ENCODE measurements around the gene PTPMT1.

PTPMT1 gene

DNA sequence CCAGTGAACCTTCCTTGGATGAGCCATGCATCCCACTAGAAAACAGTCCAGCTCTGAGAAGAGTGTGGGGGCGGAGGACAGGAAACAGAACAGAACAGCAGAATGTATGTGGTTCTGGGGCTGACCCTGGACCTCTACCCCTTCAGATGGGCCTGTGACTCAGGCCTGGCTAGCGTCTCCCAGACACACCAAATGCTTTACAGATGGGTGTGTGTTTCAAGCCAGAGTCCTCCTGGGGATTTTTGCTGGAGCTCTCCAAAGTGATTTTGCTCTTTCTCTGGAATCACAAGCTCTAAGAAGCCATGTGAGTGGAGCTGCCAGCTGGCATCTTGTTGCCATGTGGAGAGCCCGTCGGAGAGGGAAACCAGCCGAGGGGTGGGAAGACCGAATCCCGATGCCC is 42.0 kb downstream of the PTPMT1 start:
- no peak for DNase-seq (ENCODE audit: low read depth in 2 of 2)

DNA sequence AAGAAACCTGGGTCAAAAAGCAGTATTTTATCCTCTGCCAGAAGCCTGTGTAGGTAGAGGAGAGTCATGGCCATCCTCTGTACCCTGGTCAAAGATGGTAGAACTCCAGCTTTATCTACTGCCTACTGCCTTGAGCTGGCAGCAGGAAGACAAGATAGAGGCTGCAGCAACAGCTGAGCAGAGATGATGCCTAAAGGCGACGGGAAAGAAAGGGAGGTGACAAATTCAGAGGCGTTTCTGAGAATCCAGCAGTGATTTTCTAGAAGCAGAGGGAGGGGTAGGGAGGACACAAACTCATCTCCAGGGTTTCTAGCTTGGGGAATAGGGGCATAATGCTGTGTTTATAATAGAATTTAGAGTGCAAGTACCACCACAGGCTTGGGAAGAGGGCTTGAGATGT is 44.3 kb downstream of the PTPMT1 start:
- no peak for DNase-seq (ENCODE audit: low read depth in 2 of 2)

DNA sequence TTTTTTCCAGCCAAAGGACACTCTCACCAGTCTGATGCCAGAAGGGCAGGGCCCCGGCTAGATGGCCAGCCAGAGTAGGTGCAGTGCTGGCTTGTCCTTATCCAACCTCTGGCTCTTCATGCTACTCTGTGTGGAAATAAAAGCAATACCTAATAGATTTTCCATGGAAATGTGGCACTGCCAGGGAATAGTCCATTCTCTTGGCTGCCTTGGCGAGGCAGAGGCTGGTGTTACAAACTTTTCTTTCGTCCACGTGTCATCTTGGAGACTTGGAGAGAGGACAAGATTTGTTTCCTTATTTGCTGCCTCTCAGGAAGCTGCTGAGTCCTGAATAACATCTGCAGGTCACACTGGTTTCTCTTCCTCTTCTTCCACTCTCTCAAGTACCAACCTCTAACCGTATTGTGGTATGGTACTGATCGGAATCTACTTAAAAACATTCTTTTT is 46.0 kb downstream of the PTPMT1 start:
- DNase-seq (ENCODE audit: low read depth in 2 of 2): no peak

DNA sequence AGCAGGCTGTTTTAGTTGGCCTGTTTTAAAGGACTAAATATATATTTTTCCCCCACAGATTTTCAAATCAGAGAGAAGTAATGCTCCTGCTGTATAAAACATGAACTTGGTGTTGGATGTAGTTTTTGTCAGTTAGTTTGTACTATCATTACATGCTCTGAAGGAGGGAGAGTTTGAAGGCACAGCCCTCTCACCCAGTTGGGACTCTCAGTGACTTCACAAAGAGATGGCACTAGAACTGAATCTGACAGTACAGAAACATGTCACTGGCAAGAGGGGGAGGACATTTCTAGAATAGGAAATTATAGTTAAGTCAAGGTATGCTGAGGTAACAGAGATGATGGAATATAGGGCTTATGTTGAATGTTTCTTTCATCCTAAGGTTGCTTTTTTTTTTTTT is 49.9 kb downstream of the PTPMT1 start:
- DNase-seq (ENCODE audit: low read depth in 2 of 2): no peak

DNA sequence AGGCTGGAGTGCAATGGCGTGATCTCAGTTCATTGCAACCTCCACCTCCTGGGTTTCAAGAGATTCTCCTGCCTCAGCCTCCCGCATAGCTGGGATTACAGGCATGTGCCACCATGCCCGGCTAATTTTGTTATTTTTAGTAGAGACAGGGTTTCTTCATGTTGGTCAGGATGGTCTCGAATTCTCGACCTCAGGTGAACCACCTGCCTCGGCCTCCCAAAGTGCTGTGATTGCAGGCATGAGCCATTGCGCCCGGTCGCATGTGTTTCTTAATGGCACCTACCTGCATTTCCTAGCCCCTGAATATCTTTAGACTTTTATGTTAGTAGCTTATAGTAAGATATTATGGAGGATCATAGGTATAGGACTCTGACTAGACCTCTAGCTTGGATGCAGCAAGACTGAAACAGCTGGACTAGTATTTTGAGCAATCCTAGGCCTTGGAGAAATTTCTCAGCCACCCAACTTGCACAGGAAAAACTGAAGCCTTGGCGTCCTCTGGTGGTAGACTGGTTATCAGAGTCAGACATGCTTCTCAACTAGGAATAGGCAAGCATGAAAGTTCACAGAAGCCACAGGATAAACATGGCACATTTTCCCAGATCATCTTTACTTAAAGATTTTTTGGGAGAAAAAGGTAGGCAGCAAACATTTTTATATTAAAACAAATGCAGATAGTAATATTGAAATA is 51.5 kb downstream of the PTPMT1 start:
- no peak for DNase-seq (ENCODE audit: low read depth in 2 of 2)

DNA sequence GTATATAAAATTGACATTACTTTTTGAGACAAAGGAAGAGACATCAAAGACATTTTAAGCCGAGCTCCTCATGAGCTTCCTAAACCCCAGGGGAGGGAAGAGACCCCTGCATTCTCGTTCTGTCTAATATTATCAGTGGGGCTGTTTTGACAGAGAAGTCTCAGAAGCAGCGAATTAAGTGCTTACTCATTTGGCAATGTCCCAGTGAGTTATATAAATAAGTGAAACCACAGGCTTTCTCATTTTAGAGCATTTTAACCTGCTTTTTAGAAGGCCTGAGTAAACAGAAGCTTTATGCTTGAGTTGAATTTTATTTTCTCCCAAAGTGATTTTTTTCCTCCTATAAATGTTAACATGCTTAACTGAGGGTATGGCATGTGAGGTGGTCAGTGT is 52.0 kb downstream of the PTPMT1 start:
- no peak for DNase-seq (ENCODE audit: low read depth in 2 of 2)

DNA sequence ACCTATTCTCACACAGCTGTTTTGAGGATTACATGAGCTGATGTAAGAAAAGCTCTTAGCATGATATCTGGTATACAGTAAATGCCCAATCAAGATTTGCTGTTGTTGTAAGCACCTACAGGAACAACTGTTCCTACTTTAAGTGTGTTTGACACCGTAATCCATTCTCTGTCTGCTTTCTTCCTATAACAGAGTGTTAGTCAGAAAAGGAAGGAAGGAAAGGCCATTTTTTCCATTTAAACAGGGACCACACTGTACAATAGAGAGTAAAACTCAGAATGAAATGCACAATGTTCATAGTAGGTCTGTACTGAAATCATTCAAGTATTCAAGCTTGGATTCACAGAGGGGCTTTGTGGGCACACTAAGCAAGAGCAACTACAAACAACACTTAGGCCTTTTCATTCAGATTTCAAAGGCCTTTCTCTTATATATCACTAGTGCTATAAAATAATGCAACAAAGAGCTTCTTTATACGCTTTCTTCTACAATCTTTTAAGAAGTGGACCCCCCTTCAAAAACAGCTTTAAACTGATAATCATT is 55.5 kb downstream of the PTPMT1 start:
- DNase-seq (ENCODE audit: low read depth in 2 of 2): no peak

Data from stimulated activated CD4-positive, alpha-beta T cell treated with anti-CD3 and anti-CD28 coated beads, Interleukin-4, amount 100 ng/mL, for 48 hours (primary cell).